Choroid plexus epithelial cell (primary cell): ENCODE results near the gene SCN4B.
"Not testable (repeated sequence)": the region's sequence is repeated elsewhere in the genome, so short reads cannot be mapped to it uniquely, and the experiment has no call there.

Source experiments
- DNase-seq: peaks from one replicate; pipeline ENCODE4 v3.0.0-alpha.2; 2010; ENCODE audit warnings: low read depth
- H3K4me3 ChIP-seq: 2 replicates; pipeline ENCODE4 v1.5.1; 2011; ENCODE audit warnings: low read depth, mild to moderate bottlenecking, control low read depth, low read length, moderate library complexity
- TF ChIP-seq, protein P1 (sequence below): conservative IDR thresholded peaks from 2 replicates; pipeline ENCODE4 v1.5.1; 2011; ENCODE audit warnings: low read depth, mild to moderate bottlenecking, control low read depth, inconsistent platforms, low read length, moderate library complexity

SCN4B gene

GRCh38 chr11:118194835-118195627, 42.4 kb upstream of the SCN4B start:
- peak; percentile 66 for DNase-seq
- TF ChIP-seq, protein P1, sequence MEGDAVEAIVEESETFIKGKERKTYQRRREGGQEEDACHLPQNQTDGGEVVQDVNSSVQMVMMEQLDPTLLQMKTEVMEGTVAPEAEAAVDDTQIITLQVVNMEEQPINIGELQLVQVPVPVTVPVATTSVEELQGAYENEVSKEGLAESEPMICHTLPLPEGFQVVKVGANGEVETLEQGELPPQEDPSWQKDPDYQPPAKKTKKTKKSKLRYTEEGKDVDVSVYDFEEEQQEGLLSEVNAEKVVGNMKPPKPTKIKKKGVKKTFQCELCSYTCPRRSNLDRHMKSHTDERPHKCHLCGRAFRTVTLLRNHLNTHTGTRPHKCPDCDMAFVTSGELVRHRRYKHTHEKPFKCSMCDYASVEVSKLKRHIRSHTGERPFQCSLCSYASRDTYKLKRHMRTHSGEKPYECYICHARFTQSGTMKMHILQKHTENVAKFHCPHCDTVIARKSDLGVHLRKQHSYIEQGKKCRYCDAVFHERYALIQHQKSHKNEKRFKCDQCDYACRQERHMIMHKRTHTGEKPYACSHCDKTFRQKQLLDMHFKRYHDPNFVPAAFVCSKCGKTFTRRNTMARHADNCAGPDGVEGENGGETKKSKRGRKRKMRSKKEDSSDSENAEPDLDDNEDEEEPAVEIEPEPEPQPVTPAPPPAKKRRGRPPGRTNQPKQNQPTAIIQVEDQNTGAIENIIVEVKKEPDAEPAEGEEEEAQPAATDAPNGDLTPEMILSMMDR = no peak

DNA sequence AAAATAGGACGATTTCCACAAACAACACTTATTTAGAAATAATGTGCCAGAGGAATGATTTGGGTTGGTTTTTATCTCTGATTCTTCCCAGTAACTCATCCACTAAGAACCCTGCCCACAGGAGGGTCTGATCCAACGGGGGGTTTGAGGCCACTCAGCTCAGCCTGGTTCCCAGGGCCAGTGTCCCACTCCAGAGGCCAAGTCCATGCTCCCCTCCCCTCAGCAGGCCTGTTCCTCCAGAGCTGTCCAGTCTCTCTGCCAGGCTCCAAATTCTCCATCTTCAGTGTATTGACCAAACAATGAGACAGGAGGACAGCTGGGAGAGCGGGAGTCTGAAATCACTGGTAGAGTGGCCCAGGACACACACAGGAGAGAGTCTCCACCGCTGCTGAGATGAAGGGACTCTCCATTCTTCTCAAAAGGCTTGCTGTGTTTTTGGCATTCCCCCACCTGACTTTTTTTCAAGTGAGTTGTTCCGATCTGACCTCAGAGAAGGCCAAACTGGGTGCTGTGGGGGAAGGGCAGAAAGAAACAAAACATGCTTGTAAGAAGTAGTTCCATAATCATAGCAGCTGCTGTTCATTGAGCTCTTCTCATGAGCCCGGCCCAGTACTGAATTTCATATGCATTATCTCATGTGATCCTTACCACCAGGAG, 41.4 kb upstream of the SCN4B start:
- TF ChIP-seq, protein P1 = no peak
- H3K4me3 ChIP-seq = no peak overlapping the region
- no peak for DNase-seq

More at GRCh38 chr11:118194835-118195627, 42.4 kb upstream of the SCN4B start:
- no peak overlapping the region for H3K4me3 ChIP-seq

GRCh38 chr11:118192817-118193216, 40.2 kb upstream of the SCN4B start:
- H3K4me3 ChIP-seq, DNase-seq: not testable (repeated sequence)

GRCh38 chr11:118190942-118191506, 38.4 kb upstream of the SCN4B start:
- H3K4me3 ChIP-seq, DNase-seq: not testable (repeated sequence)

DNA sequence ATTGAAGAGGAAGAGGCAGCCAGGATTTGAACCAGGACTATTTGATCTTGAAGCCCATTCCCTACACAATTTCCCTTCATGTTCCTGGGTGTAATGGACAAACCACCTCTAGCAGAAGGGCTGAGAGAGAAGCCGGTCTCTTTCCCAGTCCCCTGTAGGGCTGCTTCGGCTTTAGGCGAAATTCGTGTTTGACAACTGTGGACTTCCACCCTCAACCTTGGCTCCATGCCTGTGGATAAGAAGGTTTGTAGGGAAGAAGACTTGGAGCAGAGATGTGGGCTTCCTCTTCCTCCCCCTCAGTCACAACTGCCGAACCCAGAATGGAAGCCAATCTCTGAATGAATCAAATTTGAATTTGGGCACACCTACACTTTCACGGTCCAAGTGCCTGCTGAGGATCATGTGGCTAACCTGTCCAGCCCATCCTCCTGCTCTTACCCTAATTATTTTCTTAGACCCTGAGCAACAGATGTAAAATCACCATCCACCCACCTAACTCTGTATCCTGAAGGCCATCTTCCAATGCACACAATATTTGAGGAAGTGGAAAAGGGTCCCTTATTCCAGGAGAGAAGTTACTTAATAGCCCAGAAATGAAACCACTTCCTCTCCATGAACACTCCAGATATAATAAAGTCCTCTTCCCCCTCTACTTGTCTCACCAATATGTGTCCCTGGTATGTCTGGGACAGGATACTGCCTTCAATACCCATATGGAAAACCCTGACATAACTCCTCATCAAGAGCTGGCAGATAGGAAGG, 33.9 kb upstream of the SCN4B start:
- H3K4me3 ChIP-seq = no peak overlapping the region
- TF ChIP-seq, protein P1 = no peak
- no peak for DNase-seq

- no peak overlapping the region for H3K4me3 ChIP-seq
- no peak for DNase-seq
Measured at GRCh38 chr11:118184784-118185579, 32.4 kb upstream of the SCN4B start.

DNA sequence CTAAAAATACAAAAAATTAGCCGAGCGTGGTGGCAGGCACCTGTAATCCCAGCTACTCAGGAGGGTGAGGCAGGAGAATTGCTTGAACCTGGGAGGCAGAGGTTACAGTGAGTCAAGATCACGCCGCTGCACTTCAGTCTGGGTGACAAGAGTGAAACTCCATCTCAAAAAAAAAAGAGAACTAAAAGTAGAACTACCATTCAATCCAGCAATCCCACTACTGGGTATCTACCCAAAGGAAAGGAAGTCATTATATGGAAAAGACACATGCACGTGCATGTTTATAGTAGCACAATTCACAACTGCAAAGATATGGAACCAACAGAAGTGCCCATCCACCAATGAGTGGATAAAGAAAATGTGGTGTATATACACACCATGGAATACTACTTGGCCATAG, 31.1 kb upstream of the SCN4B start:
- H3K4me3 ChIP-seq, DNase-seq: not testable (repeated sequence)

More at GRCh38 chr11:118184784-118185579, 32.4 kb upstream of the SCN4B start:
- TF ChIP-seq, protein P1 = no peak
